ENCODE results near the gene XRCC6. TPM values are rescaled to one million over a fixed set of nuclear protein-coding genes. Genes with fewer than 3 reads are reported as not detected.

XRCC6 gene
- total RNA-seq, 1 experiment from 2014 or later = 588 TPM

GRCh38 chr22:41709341-41709740, 88.2 kb downstream of the XRCC6 start:
- intact Hi-C loops (cut with micrococcal nuclease) = no loop called here

More at GRCh38 chr22:41709341-41709740, 88.2 kb downstream of the XRCC6 start:
- no peak overlapping the region for H3K4me3 ChIP-seq (replicated peaks in 1 of 2; ENCODE audit: low read depth in 1 of 2, low read length in 2 of 2)
- no peak overlapping the region for H3K4me2 ChIP-seq (ENCODE audit: low read length)
- ChIA-PET RAD21 (ENCODE audit: low non-redundant PET in 1 of 2, low total read pairs in 2 of 2, uncharacterized antibody in 2 of 2, unreplicated experiment in 2 of 2) (no interaction called here), POLR2A (no interaction called here), CTCF (interaction anchor here (2.4 kb wide), 1 partner anchor 12 kb away, joined by 8 read pairs; no protein-coding TSS in a partner anchor)
- DNase-seq (ENCODE audit: low read depth, low spot score) (no peak), ATAC-seq (no peak)
- no peaks in the 10 kb centered on the region for H3K9me3 ChIP-seq (ENCODE audit: control insufficient read depth in 1 of 2, insufficient read depth in 1 of 2, low read depth in 1 of 2, low read length in 2 of 2)
- no peaks in the 10 kb centered on the region for H3K36me3 ChIP-seq (ENCODE audit: control insufficient read depth in 1 of 2, insufficient read depth in 2 of 2, low read length in 2 of 2)
- H3K9me2 ChIP-seq (ENCODE audit: insufficient read depth) = no peaks in the 10 kb centered on the region
- peaks cover 9% of the 10 kb centered on the region in 2 experiments for H3K4me1 ChIP-seq (ENCODE audit: control insufficient read depth in 1 of 2, insufficient read depth in 2 of 2, low read length in 2 of 2)
- no peak overlapping the region for H3K9ac ChIP-seq (ENCODE audit: low read length)
- H4K20me1 ChIP-seq (ENCODE audit: insufficient read depth) = no peaks in the 10 kb centered on the region
- no peak for TF ChIP-seq REST (IDR thresholded peaks at IDR 0.05; ENCODE audit: low read depth)
- TF ChIP-seq ATF3 (IDR thresholded peaks at IDR 0.05) = no peak
- no peak for TF ChIP-seq POLR2A (IDR thresholded peaks at IDR 0.05; ENCODE audit: borderline replicate concordance, extremely low read depth, insufficient read depth, insufficient read length)
- no peak for TF ChIP-seq MAX (IDR thresholded peaks at IDR 0.05)
- no peak for TF ChIP-seq SP1 (IDR thresholded peaks at IDR 0.05; ENCODE audit: low read depth)
- no peak for TF ChIP-seq SIN3A (IDR thresholded peaks at IDR 0.05; ENCODE audit: low read depth)
- no peak for TF ChIP-seq CEBPB (IDR thresholded peaks at IDR 0.05; ENCODE audit: low read depth)
- TF ChIP-seq ZFX (IDR thresholded peaks at IDR 0.05) = no peak
- no peak for TF ChIP-seq POLR2AphosphoS5 (IDR thresholded peaks at IDR 0.05; ENCODE audit: low read depth, low read length)
- TF ChIP-seq TCF7L2 (IDR thresholded peaks at IDR 0.05; ENCODE audit: borderline replicate concordance, extremely low read depth, insufficient read depth, insufficient read length) = no peak
- TF ChIP-seq RAD21 (IDR thresholded peaks at IDR 0.05; ENCODE audit: low read depth) = no peak
- no peak for TF ChIP-seq SRF (IDR thresholded peaks at IDR 0.05; ENCODE audit: low read depth)
- no peak for TF ChIP-seq ZBTB33 (IDR thresholded peaks at IDR 0.05; ENCODE audit: extremely low read depth, insufficient replicate concordance, low read length)
- TF ChIP-seq EZH2phosphoT487 (IDR thresholded peaks at IDR 0.05; ENCODE audit: borderline replicate concordance) = no peak
- no peak for TF ChIP-seq EZH2 (IDR thresholded peaks at IDR 0.05)
- no peak for TF ChIP-seq CTCF (IDR thresholded peaks at IDR 0.05 in 2 of 3, conservative IDR thresholded peaks at IDR 0.05 in 1 of 3; ENCODE audit: borderline replicate concordance in 1 of 3, insufficient read depth in 1 of 3, low read depth in 2 of 3, low read length in 2 of 3)
- no TSS peak for BruUV-seq (replicated peaks)
- H3K27ac ChIP-seq (ENCODE audit: low read depth, low read length) = no peak overlapping the region
- no peaks in the 10 kb centered on the region for H3K79me2 ChIP-seq (ENCODE audit: insufficient read depth, low read length)
- no peaks in the 10 kb centered on the region for H3K27me3 ChIP-seq (ENCODE audit: insufficient read depth, low read length)
- H2AFZ ChIP-seq (ENCODE audit: low read depth, low read length, poor library complexity, severe bottlenecking) = no peak overlapping the region
